COLO829 (cell line): Measurements from ENCODE around the gene NOLC1.

Source experiments
- DNase-seq: peaks from one replicate; pipeline ENCODE4 v3.0.0; 2012; ENCODE audit warnings: low spot score

Gene NOLC1

DNA sequence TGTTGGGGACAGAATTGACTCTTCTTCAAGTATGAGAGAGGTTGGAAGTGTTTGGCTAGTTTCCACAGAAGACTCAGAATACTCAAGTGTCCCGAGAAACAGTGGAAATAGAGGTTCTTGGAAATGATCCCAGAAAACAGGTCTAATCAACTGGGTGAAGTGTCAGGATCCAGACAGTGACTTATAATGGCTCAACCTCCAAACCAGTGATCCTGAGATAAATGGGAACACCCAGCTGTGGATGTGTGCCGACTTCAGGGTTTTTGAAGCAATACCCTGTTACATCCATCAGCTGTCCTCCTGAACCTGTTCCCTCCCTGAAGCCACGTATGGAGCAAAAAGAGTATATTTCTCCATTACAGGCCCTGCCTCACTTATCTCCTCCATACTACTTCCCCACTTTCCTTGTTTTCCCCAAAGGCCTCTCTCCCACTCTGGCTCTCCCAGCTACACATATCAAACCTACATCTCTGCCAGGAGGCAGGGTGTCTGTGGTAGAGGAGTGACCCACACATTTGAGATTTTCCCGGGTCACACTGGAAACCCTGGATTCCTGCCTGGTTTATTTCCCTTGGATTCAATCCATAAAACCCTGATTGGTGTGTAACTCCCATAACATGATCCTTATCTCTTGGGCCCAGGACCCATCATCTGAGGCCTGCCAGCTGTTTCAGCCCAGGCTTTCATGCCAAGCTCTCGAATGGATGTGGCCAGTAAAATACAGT, 56.3 kb downstream of the NOLC1 start:
- no peak for DNase-seq

DNA sequence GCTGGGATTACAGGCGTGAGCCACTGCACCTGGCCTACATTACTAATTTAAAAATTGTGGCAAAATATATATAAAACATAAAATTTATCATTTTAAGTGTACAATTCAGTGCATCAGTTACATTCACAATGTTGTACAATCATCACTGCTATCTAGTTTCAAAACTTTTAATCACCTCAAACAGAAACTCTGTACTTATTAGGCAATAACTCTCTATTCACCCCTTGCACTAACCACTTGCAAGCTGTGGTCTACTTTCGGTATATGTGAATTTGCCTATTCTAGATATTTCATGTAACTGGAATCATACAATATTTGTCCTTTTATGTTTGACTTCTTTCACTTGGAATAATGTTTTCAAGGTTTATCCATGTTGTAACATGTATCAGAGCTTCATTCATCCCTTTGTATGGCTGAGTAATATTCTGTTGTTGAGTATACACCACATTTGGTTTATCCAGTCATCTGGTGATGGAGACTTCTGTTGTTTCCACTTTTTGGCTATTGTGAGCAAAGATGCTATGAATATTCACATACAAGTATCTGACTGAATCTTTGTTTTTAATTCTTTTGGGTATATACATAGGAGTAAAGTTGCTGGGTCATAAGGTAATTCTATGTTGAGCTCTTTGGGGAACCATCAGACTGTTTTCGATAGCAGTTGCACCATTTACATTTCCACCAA, 59.6 kb downstream of the NOLC1 start:
- DNase-seq: no peak
